ENCODE measurements around the gene DBNDD2.

Gene DBNDD2

GRCh38 chr20:45387274-45387673 is 20.8 kb upstream of the DBNDD2 start:
- DNase-seq = no peak

GRCh38 chr20:45390931-45391330 is 17.2 kb upstream of the DBNDD2 start:
- DNase-seq = no peak

GRCh38 chr20:45391559-45391958 is 16.5 kb upstream of the DBNDD2 start:
- DNase-seq = no peak

DNA sequence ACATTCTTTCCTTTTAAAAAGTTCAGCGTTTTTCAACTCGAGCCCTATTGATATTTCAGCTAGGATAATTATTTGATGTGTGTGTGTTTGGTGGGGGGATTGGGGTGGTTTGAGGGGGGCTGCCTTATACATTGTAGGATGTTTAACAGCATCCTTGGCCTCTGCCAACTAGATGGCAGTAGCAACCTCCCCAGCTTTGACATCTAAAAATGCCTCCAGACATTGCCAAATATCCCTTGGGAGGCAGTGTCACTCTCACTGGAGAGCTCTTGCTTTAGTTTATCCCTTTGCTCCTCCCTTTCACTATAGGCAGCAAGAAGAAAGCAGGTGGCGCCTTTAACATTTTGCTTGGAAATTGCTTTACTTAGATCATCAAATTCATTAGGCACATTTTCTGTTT is 15.4 kb upstream of the DBNDD2 start:
- DNase-seq = no peak

DNA sequence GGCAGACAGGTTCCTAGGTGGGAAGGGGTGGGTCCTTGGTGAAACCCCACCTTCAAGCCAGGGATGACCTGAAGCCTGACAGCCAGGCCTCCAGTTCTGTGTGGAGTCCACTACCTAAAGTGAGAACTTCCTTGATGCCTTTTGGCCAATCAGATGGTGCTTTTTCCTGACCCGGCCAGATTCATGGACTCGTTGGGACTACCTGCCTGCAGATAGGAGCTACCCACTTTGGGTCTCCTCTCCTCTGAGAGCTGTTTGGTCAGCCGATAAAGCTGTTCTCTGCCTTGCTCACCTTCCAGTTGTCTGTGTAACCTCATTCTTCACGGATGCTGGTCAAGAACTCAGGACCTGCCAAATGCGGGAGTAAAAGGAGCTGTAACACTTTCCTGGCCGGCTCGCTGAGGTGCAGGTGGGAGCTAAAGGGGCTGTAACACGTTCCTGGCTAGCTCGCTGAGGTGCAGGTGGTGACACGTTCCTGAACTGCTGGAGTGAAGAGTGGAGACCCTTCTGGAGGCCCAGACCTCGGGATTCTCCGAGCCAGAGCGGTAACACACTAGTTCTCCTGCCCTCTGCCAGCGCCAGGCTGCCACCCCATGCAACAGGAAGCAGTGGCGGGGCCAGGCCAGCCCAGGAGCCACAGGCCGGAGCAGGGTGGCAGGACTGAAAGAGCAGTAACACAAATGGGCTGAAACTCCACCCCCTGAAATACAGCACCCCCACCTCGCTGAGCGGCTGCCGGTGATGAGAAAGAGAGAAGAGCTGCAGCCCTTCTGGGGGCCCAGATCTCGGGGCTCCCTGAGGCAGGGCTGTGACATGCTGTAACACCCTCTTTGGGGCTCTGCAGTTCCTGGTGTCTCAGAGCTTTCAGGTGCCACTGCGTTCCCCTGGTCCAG is 13.6 kb upstream of the DBNDD2 start:
- no peak for DNase-seq

- DNase-seq = no peak
These were observed 13.0 kb upstream of the DBNDD2 start for GRCh38 chr20:45395114-45395415.

DNA sequence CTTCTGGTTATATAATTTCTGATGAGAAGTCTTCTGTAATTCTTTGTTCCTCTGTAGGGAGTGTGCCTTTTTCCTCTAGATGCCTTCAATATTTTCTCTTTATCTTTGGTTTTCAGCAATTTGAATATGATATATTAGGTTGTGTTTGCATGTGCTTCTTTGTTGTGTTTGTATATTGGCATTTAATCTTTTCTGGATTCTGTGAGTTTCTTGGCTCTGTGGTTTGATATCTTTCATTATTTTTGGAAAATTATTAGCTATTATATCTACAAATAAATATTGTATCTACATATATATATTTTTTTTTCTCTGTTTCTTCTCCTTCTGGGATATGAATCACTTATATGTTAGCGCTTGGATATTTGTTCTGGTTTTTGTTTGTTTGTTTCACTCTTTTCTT is 9.1 kb upstream of the DBNDD2 start:
- DNase-seq = no peak

DNA sequence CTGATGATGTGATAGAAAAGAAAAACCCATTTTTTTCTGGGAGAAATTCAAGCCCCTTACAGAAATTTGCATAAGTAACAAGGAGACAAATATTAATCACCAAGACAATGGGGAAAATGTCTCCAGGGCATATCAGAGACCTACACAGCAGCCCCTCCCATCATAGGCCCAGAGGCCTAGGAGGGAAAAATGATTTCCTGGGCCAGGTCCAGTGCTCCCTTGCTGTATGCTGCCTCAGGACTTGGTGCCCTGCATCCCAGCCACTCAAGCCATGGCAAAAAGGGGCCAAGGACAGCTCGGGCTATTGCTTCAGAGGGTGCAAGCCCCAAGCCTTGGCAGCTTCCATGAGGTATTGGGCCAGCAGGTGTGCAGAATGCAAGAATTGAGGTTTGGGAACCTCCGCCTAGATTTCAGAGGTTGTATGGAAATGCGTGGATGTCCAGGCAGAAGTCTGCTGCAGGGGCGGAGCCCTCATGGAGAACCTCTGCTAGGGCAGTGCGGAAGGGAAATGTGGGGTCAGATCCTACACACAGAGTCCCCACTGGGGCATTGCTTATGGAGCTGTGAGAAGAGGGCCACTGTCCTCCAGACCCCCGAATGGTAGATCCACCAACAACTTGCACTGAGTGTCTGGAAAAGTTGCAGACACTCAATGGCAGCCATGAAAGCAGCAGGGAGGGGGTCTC is 7.6 kb upstream of the DBNDD2 start:
- no peak for DNase-seq

DNA sequence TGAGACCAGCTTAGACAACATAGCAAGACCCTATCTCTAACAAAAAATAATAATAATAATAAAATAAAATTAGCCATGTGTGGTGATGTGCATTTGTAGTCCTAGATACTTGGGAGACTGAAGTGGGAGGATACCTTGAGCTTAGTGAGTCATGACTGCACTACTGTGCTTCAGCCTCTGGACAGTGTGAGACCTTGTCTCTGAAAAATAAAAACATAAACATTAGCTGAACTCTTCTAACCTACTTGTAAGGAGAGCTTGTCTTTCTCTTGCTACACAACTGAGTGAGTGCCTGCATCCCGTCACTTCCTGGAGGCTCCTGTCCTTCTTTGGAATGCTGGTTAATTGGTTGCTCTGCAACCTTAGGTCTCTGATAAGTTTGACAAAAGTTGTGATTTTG is 5.1 kb upstream of the DBNDD2 start:
- no peak for DNase-seq

DNA sequence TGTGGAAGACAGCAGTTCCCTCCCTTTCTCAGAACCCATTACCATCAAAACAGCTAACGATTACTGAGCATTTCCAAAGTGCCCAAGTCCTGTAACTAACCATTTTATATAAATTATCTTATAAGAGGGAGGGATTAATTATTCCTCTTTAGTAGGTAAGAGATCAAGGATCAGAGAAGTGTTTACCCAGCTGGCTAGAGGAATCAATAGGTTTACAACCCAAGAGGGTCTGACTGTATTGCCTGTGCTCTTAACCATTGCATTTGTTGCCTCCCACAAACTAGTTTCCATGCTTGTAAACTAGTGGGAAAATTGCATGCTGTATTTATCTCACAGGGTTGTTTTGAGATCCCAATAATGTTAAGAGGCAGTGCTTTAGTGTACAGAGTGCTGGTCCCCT is 3.7 kb upstream of the DBNDD2 start:
- no peak for DNase-seq

GRCh38 chr20:45405571-45406259 is 2.4 kb upstream of the DBNDD2 start:
- DNase-seq = no peak

- DNase-seq = peak in 1 of 2 experiments; percentile 18
These were observed 1.6 kb upstream of the DBNDD2 start for GRCh38 chr20:45406260-45407066.

- DNase-seq = peak in 1 of 2 experiments; percentile 11
These were observed 883 bp upstream of the DBNDD2 start for GRCh38 chr20:45407067-45407745.

GRCh38 chr20:45408646-45409213 is 641 bp downstream of the DBNDD2 start:
- no peak for DNase-seq

- no peak for DNase-seq
These were observed 1.6 kb downstream of the DBNDD2 start for GRCh38 chr20:45409521-45410272.

DNA sequence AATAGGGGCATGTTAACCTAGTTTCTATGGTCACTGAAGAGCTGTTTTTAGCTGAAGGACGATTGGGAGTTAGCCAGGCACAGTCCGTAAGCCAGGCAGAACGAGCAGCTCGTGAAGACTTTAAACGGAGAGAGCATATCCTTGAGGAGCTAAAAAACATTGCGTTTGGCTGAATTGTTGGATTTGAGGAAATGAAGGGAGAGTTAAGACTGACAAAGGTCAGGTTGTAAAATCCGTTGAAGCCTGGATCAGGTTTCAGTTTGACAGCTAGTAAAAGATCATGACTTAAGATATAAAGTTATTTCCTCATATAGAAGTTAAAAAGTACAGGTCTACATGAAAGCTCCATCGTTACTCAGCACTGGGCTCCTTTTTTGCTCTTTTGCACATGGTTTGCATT is 2.8 kb downstream of the DBNDD2 start:
- DNase-seq = no peak

GRCh38 chr20:45412653-45413052 is 4.6 kb downstream of the DBNDD2 start:
- no peak for DNase-seq

- no peak for DNase-seq
These were observed 5.4 kb downstream of the DBNDD2 start for GRCh38 chr20:45413479-45413878.

DNA sequence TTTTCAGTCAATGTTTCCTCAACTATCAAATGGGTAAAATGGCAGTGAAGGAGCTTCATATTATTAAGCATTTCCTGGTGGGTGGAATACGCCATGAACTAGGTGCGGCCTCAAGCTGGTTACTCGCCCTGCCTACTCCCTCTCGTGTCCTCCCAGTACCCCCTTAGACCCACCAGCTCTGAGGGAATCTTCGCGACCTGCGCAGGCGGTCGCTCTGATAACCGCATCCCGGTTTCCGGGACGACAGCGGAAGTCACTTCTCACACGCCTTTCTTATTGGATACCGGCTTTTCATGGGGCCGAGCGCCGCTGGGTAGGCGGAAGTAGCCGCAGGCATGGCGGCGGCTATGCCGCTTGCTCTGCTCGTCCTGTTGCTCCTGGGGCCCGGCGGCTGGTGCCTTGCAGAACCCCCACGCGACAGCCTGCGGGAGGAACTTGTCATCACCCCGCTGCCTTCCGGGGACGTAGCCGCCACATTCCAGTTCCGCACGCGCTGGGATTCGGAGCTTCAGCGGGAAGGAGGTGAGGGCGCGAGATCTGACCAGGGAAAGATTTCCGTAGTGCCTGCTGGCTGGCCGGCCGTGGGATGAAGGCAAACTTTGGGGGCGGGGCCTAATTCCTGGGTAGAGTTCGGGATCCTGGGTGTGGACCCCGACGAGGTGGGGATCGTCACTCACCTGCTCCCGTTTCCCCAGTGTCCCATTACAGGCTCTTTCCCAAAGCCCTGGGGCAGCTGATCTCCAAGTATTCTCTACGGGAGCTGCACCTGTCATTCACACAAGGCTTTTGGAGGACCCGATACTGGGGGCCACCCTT is 7.9 kb downstream of the DBNDD2 start, which contains the start of gene PIGT:
PIGT (plus strand) TSS at position 320 of the 816 bp plus-strand sequence; CDS start at position 336, 16 bp downstream.
- DNase-seq = peak in 1 of 2 experiments; percentile 58

DNA sequence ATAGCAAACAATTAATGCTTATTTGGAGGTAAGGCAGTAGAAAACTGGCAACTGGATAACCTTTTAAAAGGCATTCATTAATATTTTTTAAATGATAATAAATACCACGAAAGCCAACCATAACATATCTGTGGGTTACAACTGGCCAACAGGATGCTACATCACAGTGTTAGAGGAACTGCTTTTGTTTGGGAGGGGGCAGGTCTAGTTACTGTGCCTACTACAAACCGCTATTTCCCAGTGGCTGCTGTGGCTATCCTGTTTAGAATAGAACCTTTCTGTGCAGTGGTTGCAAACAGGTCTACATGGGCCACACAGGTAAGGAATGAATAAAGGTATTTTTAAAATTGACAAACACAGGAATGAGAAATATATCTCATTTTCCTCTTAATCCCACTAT is 8.8 kb downstream of the DBNDD2 start:
- no peak for DNase-seq
